Body of pancreas (tissue), 4 donors: ENCODE results near the gene HACD1.

Experiments
- POLR2A ChIP-seq, 3 donors: fragments of 450-650 bp; IDR thresholded peaks; one replicate each; pipeline ENCODE4 v1.6.1; 2016; ENCODE audit warnings: antibody characterized with exemption in 3 of 3, mild to moderate bottlenecking in 2 of 3
- TF ChIP-seq, protein P1 (sequence below), 7 experiments: fragments of 450-650 bp in 4 of 7; fragments of 200-600 bp in 3 of 7; sonication (generic) in 3 of 7; IDR thresholded peaks; one replicate each; pipeline ENCODE4 v1.5.1; 2016 to 2019; ENCODE audit warnings: antibody characterized with exemption in 7 of 7

- TF ChIP-seq, protein P1, sequence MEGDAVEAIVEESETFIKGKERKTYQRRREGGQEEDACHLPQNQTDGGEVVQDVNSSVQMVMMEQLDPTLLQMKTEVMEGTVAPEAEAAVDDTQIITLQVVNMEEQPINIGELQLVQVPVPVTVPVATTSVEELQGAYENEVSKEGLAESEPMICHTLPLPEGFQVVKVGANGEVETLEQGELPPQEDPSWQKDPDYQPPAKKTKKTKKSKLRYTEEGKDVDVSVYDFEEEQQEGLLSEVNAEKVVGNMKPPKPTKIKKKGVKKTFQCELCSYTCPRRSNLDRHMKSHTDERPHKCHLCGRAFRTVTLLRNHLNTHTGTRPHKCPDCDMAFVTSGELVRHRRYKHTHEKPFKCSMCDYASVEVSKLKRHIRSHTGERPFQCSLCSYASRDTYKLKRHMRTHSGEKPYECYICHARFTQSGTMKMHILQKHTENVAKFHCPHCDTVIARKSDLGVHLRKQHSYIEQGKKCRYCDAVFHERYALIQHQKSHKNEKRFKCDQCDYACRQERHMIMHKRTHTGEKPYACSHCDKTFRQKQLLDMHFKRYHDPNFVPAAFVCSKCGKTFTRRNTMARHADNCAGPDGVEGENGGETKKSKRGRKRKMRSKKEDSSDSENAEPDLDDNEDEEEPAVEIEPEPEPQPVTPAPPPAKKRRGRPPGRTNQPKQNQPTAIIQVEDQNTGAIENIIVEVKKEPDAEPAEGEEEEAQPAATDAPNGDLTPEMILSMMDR (IDR thresholded peaks at IDR 0.05): no peak
- TF ChIP-seq POLR2A (IDR thresholded peaks at IDR 0.05): no peak
Observed at GRCh38 chr10:17622061-17622460, 4.9 kb upstream of the HACD1 start.
